WTC11 (cell line): ENCODE results near the gene COMTD1. TPM values are rescaled to one million over a fixed set of nuclear protein-coding genes. Genes with fewer than 3 reads are reported as not detected.
"Not testable (repeated sequence)": the region's sequence is repeated elsewhere in the genome, so short reads cannot be mapped to it uniquely, and the experiment has no call there.

Experiments used
- ATAC-seq: fragments of 200-7000 bp; cut with Tn5 transposase; 2 replicates; pipeline ENCODE4 v1.10.0; 2021; ENCODE audit warnings: mild to moderate bottlenecking, moderate library complexity
- CTCF ChIA-PET: fragments of 300-600 bp; sonication (Branson Sonifier 250); formaldehyde crosslinking; loops from one replicate; lab custom pipeline; 2021; ENCODE audit warnings: antibody characterized with exemption; lab: Charles Lee
- POLR2A ChIA-PET: fragments of 350-600 bp; sonication (Branson Sonifier 250); formaldehyde crosslinking; loops from one replicate; lab custom pipeline; 2021; ENCODE audit warnings: antibody characterized with exemption; lab: Charles Lee
- DNase-seq: peaks from one replicate; pipeline ENCODE4 v3.0.0; 2021; ENCODE audit warnings: low spot score
- H3K27ac Mint-ChIP-seq: 2 replicates; pipeline ENCODE4 v1.8.0; 2021; ENCODE audit warnings: mixed read lengths
- H3K27me3 Mint-ChIP-seq: 2 replicates; pipeline ENCODE4 v1.8.0; 2021; ENCODE audit warnings: low read depth, mild to moderate bottlenecking, moderate library complexity, mixed read lengths
- H3K36me3 Mint-ChIP-seq: 2 replicates; pipeline ENCODE4 v1.8.0; 2021; ENCODE audit warnings: mixed read lengths
- H3K4me1 Mint-ChIP-seq: 2 replicates; pipeline ENCODE4 v1.8.0; 2022; ENCODE audit warnings: mixed read lengths
- H3K4me3 Mint-ChIP-seq: 2 replicates; pipeline ENCODE4 v1.8.0; 2021; ENCODE audit warnings: mild to moderate bottlenecking, moderate library complexity, mixed read lengths
- H3K9me3 Mint-ChIP-seq: 2 replicates; pipeline ENCODE4 v1.8.0; 2021; ENCODE audit warnings: mixed read lengths
- CBFB ChIP-seq: sonication (generic); formaldehyde crosslinking; IDR thresholded peaks from 2 replicates; pipeline ENCODE4 v1.8.1; 2022; ENCODE audit warnings: mild to moderate bottlenecking, low read depth, missing genetic modification reagents
- GABPB1 ChIP-seq: sonication (generic); formaldehyde crosslinking; IDR thresholded peaks from 2 replicates; pipeline ENCODE4 v1.8.1; 2023; ENCODE audit warnings: mild to moderate bottlenecking, missing genetic modification reagents
- MXD4 ChIP-seq: fragments of 250-450 bp; sonication (Bioruptor Pico); IDR thresholded peaks from 2 replicates; pipeline ENCODE4 v1.8.0; 2021; ENCODE audit warnings: mild to moderate bottlenecking, moderate library complexity, borderline replicate concordance
- NR1H2 ChIP-seq: sonication (generic); formaldehyde crosslinking; IDR thresholded peaks from 2 replicates; pipeline ENCODE4 v1.9.0; 2021; ENCODE audit warnings: mild to moderate bottlenecking, moderate library complexity, missing genetic modification reagents
- PRRX2 ChIP-seq: fragments of 250-450 bp; sonication (Bioruptor Pico); IDR thresholded peaks from 2 replicates; pipeline ENCODE4 v1.8.0; 2021; ENCODE audit warnings: mild to moderate bottlenecking
- RELA ChIP-seq: sonication (generic); formaldehyde crosslinking; IDR thresholded peaks from 2 replicates; pipeline ENCODE4 v1.8.1; 2022; ENCODE audit warnings: missing genetic modification reagents, mild to moderate bottlenecking, borderline replicate concordance
- SOX15 ChIP-seq: fragments of 250-450 bp; sonication (Bioruptor Pico); IDR thresholded peaks from 2 replicates; pipeline ENCODE4 v1.9.0; 2021; ENCODE audit warnings: mild to moderate bottlenecking
- ZNF263 ChIP-seq: sonication (generic); formaldehyde crosslinking; IDR thresholded peaks from 2 replicates; pipeline ENCODE4 v1.8.1; 2022; ENCODE audit warnings: low read depth, mild to moderate bottlenecking, moderate library complexity, missing genetic modification reagents
- ZNF317 ChIP-seq: sonication (generic); formaldehyde crosslinking; IDR thresholded peaks from 2 replicates; pipeline ENCODE4 v1.8.1; 2023; ENCODE audit warnings: low read depth, mild to moderate bottlenecking, moderate library complexity, missing genetic modification reagents, borderline replicate concordance
- ZNF671 ChIP-seq: fragments of 250-450 bp; sonication (Bioruptor Pico); IDR thresholded peaks from 2 replicates; pipeline ENCODE4 v1.8.0; 2021; ENCODE audit warnings: mild to moderate bottlenecking
- total RNA-seq: library from RNA; stranded (reverse); gene quantifications from 3 replicates; pipeline ENCODE4 v1.2.3, GENCODE V29; 2021
- TF ChIP-seq, protein P1 (sequence below): sonication (generic); formaldehyde crosslinking; IDR thresholded peaks from 2 replicates; pipeline ENCODE4 v1.8.0; 2022; ENCODE audit warnings: mild to moderate bottlenecking, missing genetic modification reagents
- TF ChIP-seq, protein P2 (sequence below): fragments of 250-450 bp; sonication (Bioruptor Pico); IDR thresholded peaks from 2 replicates; pipeline ENCODE4 v1.9.0; 2021; ENCODE audit warnings: moderate library complexity, mild to moderate bottlenecking, inconsistent platforms, borderline replicate concordance
- TF ChIP-seq, protein P3 (sequence below): fragments of 250-450 bp; sonication (Bioruptor Pico); IDR thresholded peaks from 2 replicates; pipeline ENCODE4 v1.9.0; 2021; ENCODE audit warnings: mild to moderate bottlenecking
- TF ChIP-seq, protein P4 (sequence below): sonication (generic); formaldehyde crosslinking; IDR thresholded peaks from 2 replicates; pipeline ENCODE4 v1.8.0; 2023; ENCODE audit warnings: missing genetic modification reagents, mild to moderate bottlenecking, borderline replicate concordance
- TF ChIP-seq, protein P5 (sequence below): sonication (generic); formaldehyde crosslinking; IDR thresholded peaks from 2 replicates; pipeline ENCODE4 v1.8.0; 2023; ENCODE audit warnings: missing genetic modification reagents
- TF ChIP-seq, protein P6 (sequence below): sonication (generic); formaldehyde crosslinking; IDR thresholded peaks from 2 replicates; pipeline ENCODE4 v1.8.0; 2022; ENCODE audit warnings: mild to moderate bottlenecking, missing genetic modification reagents

The COMTD1 gene
- total RNA-seq, 1 experiment from 2014 or later = 47.8 TPM

DNA sequence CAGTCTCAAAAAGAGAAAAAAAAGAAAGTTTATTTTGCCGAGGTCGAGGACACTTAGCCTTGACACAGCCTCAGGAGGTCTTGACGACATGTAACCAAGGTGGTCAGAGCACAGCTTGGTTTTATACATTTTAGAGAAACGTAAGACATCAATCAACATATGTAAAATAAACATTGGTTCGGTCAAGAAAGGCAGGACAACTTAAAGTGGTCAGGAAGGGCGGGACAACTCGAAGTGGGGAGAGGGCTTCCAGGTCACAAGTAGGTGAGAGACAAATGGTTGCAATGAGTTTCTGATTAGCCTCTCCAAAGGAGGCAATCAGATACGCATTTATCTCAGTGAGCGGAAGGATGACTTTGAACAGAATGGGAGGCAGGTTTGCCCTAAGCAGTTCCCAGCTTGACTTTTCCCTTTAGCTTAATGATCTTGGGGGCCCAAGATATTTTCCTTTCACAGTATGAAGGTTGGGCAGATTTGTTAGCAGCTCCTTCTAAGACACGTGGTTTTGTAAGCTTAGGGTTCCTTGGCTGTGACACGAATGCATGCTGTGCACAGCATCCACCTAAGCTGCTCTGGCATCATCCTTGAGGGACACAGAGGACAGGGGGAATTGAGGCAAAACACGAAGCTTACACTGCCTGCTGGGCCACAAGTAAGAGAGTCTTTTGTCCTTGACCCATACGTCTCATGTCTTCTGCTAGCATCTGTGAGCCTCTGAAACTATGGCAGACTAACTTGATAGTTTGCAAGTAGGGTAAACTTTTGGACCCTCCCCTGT lies 28.5 kb downstream of the COMTD1 start:
- ChIA-PET CTCF (interaction anchor here (0.6 to 1.8 kb wide), 5 partner anchors 16 to 59 kb away, joined by 3 to 7 read pairs (median 5); partner anchors contain the start of gene COMTD1), POLR2A (interaction anchor here (1.0 kb wide), 1 partner anchor 28 kb away, joined by 3 read pairs; the partner anchor contains the start of gene COMTD1)
- DNase-seq (no peak), ATAC-seq (no peak)
- Mint-ChIP-seq H3K9me3 (no peaks in the 10 kb centered on the region), H3K27ac (peak overlapping the region; percentile 54), H3K4me3 (no peak overlapping the region), H3K36me3 (peaks cover 13% of the 10 kb centered on the region), H3K4me1 (peaks cover 36% of the 10 kb centered on the region), H3K27me3 (no peaks in the 10 kb centered on the region)
- TF ChIP-seq, protein P1, sequence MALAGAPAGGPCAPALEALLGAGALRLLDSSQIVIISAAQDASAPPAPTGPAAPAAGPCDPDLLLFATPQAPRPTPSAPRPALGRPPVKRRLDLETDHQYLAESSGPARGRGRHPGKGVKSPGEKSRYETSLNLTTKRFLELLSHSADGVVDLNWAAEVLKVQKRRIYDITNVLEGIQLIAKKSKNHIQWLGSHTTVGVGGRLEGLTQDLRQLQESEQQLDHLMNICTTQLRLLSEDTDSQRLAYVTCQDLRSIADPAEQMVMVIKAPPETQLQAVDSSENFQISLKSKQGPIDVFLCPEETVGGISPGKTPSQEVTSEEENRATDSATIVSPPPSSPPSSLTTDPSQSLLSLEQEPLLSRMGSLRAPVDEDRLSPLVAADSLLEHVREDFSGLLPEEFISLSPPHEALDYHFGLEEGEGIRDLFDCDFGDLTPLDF (CRISPR knock-in tag) = no peak
- no peak for TF ChIP-seq CBFB
- no peak for TF ChIP-seq RELA (CRISPR knock-in tag)
- no peak for TF ChIP-seq MXD4
- no peak for TF ChIP-seq NR1H2 (CRISPR knock-in tag)
- TF ChIP-seq, protein P2, sequence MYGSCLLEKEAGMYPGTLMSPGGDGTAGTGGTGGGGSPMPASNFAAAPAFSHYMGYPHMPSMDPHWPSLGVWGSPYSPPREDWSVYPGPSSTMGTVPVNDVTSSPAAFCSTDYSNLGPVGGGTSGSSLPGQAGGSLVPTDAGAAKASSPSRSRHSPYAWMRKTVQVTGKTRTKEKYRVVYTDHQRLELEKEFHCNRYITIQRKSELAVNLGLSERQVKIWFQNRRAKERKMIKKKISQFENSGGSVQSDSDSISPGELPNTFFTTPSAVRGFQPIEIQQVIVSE (CRISPR knock-in tag) = no peak
- no peak for TF ChIP-seq SOX15 (CRISPR knock-in tag)
- no peak for TF ChIP-seq ZNF671 (CRISPR knock-in tag)
- TF ChIP-seq, protein P3, sequence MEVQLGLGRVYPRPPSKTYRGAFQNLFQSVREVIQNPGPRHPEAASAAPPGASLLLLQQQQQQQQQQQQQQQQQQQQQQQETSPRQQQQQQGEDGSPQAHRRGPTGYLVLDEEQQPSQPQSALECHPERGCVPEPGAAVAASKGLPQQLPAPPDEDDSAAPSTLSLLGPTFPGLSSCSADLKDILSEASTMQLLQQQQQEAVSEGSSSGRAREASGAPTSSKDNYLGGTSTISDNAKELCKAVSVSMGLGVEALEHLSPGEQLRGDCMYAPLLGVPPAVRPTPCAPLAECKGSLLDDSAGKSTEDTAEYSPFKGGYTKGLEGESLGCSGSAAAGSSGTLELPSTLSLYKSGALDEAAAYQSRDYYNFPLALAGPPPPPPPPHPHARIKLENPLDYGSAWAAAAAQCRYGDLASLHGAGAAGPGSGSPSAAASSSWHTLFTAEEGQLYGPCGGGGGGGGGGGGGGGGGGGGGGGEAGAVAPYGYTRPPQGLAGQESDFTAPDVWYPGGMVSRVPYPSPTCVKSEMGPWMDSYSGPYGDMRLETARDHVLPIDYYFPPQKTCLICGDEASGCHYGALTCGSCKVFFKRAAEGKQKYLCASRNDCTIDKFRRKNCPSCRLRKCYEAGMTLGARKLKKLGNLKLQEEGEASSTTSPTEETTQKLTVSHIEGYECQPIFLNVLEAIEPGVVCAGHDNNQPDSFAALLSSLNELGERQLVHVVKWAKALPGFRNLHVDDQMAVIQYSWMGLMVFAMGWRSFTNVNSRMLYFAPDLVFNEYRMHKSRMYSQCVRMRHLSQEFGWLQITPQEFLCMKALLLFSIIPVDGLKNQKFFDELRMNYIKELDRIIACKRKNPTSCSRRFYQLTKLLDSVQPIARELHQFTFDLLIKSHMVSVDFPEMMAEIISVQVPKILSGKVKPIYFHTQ = no peak
- TF ChIP-seq, protein P4, sequence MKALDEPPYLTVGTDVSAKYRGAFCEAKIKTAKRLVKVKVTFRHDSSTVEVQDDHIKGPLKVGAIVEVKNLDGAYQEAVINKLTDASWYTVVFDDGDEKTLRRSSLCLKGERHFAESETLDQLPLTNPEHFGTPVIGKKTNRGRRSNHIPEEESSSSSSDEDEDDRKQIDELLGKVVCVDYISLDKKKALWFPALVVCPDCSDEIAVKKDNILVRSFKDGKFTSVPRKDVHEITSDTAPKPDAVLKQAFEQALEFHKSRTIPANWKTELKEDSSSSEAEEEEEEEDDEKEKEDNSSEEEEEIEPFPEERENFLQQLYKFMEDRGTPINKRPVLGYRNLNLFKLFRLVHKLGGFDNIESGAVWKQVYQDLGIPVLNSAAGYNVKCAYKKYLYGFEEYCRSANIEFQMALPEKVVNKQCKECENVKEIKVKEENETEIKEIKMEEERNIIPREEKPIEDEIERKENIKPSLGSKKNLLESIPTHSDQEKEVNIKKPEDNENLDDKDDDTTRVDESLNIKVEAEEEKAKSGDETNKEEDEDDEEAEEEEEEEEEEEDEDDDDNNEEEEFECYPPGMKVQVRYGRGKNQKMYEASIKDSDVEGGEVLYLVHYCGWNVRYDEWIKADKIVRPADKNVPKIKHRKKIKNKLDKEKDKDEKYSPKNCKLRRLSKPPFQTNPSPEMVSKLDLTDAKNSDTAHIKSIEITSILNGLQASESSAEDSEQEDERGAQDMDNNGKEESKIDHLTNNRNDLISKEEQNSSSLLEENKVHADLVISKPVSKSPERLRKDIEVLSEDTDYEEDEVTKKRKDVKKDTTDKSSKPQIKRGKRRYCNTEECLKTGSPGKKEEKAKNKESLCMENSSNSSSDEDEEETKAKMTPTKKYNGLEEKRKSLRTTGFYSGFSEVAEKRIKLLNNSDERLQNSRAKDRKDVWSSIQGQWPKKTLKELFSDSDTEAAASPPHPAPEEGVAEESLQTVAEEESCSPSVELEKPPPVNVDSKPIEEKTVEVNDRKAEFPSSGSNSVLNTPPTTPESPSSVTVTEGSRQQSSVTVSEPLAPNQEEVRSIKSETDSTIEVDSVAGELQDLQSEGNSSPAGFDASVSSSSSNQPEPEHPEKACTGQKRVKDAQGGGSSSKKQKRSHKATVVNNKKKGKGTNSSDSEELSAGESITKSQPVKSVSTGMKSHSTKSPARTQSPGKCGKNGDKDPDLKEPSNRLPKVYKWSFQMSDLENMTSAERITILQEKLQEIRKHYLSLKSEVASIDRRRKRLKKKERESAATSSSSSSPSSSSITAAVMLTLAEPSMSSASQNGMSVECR (CRISPR knock-in tag) = no peak
- no peak for TF ChIP-seq ZNF263 (CRISPR knock-in tag)
- TF ChIP-seq, protein P5, sequence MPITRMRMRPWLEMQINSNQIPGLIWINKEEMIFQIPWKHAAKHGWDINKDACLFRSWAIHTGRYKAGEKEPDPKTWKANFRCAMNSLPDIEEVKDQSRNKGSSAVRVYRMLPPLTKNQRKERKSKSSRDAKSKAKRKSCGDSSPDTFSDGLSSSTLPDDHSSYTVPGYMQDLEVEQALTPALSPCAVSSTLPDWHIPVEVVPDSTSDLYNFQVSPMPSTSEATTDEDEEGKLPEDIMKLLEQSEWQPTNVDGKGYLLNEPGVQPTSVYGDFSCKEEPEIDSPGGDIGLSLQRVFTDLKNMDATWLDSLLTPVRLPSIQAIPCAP (CRISPR knock-in tag) = no peak
- no peak for TF ChIP-seq ZNF317 (CRISPR knock-in tag)
- TF ChIP-seq PRRX2 = no peak
- TF ChIP-seq, protein P6, sequence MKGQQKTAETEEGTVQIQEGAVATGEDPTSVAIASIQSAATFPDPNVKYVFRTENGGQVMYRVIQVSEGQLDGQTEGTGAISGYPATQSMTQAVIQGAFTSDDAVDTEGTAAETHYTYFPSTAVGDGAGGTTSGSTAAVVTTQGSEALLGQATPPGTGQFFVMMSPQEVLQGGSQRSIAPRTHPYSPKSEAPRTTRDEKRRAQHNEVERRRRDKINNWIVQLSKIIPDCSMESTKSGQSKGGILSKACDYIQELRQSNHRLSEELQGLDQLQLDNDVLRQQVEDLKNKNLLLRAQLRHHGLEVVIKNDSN (CRISPR knock-in tag) = no peak
- TF ChIP-seq GABPB1 (CRISPR knock-in tag) = no peak

DNA sequence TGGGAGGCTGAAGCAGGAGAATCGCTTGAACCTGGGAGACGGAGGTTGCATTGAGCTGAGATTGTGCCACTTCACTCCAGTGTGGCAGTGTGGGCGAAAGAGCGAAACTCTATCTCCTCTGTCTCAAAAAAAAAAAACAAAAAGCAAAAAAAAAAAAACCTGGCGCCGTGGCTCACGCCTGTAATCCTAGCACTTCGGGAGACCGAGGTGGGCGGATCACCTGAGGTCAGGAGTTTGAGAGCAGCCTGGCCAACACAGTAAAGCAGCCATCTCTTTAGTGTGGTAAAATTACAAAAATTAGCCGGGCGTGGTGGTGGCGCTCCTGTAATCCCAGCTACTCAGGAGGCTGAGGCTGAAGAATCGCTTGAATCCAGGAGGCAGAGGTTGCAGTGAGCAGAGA lies 29.1 kb downstream of the COMTD1 start:
- not testable (repeated sequence) for H3K27ac Mint-ChIP-seq, DNase-seq, H3K36me3 Mint-ChIP-seq, H3K27me3 Mint-ChIP-seq, H3K9me3 Mint-ChIP-seq, H3K4me3 Mint-ChIP-seq, ATAC-seq
- H3K4me1 Mint-ChIP-seq = peaks cover 29% of the 10 kb centered on the region
- POLR2A ChIA-PET = interaction anchor here (0.7 kb wide), 1 partner anchor 1262 kb away, joined by 5 read pairs; no protein-coding TSS in a partner anchor
- CTCF ChIA-PET = interaction anchor here (0.6 to 1.8 kb wide), 5 partner anchors 16 to 58 kb away, joined by 3 to 7 read pairs (median 5); partner anchors contain the start of gene COMTD1
